HCT116 (cell line): Measurements from ENCODE around the gene C5orf46. TPM values are rescaled to one million over a fixed set of nuclear protein-coding genes. Genes with fewer than 3 reads are reported as not detected.

ENCODE experiments used
- ATAC-seq: fragments of 200-7000 bp; cut with Tn5 transposase; 2 replicates; pipeline ENCODE4 v1.9.1; 2020; ENCODE audit warnings: mild to moderate bottlenecking, moderate library complexity
- BruUV-seq: library from RNA; stranded (reverse); fragments of 400-500 nt; replicated peaks from 2 replicates; lab custom pipeline; 2021; lab: Mats Ljungman, UMichigan
- CTCF ChIA-PET: fragments of 300-600 bp; sonication (Branson Sonifier 250); formaldehyde crosslinking; loops from one replicate; lab custom pipeline; 2021; ENCODE audit warnings: antibody characterized with exemption; lab: Charles Lee
- POLR2A ChIA-PET: fragments of 300-600, 350-600 bp; sonication (Branson Sonifier 250); formaldehyde crosslinking; loops from one replicate; lab custom pipeline; 2021; ENCODE audit warnings: antibody characterized with exemption; lab: Charles Lee
- RAD21 ChIA-PET, 2 experiments: fragments of 300-600 bp; sonication (Branson Sonifier 250); formaldehyde crosslinking; loops; one replicate each; lab custom pipeline; 2023; ENCODE audit warnings: low total read pairs in 2 of 2; ENCODE audit not compliant: uncharacterized antibody in 2 of 2, unreplicated experiment in 2 of 2, low non-redundant PET in 1 of 2; lab: Charles Lee
- DNase-seq: peaks from one replicate; pipeline ENCODE4 v3.0.0-alpha.2; 2010; ENCODE audit warnings: low read depth, low spot score
- H2AFZ ChIP-seq: fragments of 200-600 bp; shearing (Covaris generic), sonication (generic); 2 replicates; pipeline ENCODE4 v1.6.1; 2017; ENCODE audit warnings: low read depth, mixed run types, mixed read lengths, antibody characterized with exemption, low read length; ENCODE audit not compliant: poor library complexity, severe bottlenecking
- H3K27ac ChIP-seq: 2 replicates; pipeline ENCODE4 v1.5.1; 2012; ENCODE audit warnings: low read depth, low read length
- H3K27me3 ChIP-seq: fragments of 200-600 bp; sonication (generic); 2 replicates; pipeline ENCODE4 v1.6.1; 2016; ENCODE audit warnings: mixed run types, low read length, mixed read lengths; ENCODE audit not compliant: insufficient read depth
- H3K36me3 ChIP-seq, 2 experiments: fragments of 200-500 bp in 1 of 2; fragments of 200-600 bp in 1 of 2; sonication (Bioruptor generic) in 1 of 2; sonication (generic) in 1 of 2; 2 replicates each; pipeline versions ENCODE4 v1.5.1 to v1.6.1; 2014 to 2016; ENCODE audit warnings: low read length in 2 of 2, inconsistent platforms in 1 of 2, mixed read lengths in 1 of 2, mixed run types in 1 of 2; ENCODE audit not compliant: insufficient read depth in 2 of 2, control insufficient read depth in 1 of 2
- H3K4me1 ChIP-seq, 2 experiments: fragments of 200-600 bp in 1 of 2; sonication (generic) in 1 of 2; 2 replicates each; pipeline versions ENCODE4 v1.5.1 to v1.6.1; 2012 to 2017; ENCODE audit warnings: low read length in 2 of 2, inconsistent platforms in 1 of 2, mild to moderate bottlenecking in 1 of 2, mixed read lengths in 1 of 2, mixed run types in 1 of 2, moderate library complexity in 1 of 2; ENCODE audit not compliant: insufficient read depth in 2 of 2, control insufficient read depth in 1 of 2
- H3K4me2 ChIP-seq: fragments of 200-600 bp; sonication (generic); 2 replicates; pipeline ENCODE4 v1.6.1; 2017; ENCODE audit warnings: mixed run types, low read length, mixed read lengths
- H3K4me3 ChIP-seq, 2 experiments: fragments of 200-600 bp in 1 of 2; sonication (generic) in 1 of 2; replicated peaks in 1 of 2; 2 replicates each; pipeline ENCODE4 v1.5.1; 2011 to 2016; ENCODE audit warnings: low read length in 2 of 2, control low read depth in 1 of 2, low read depth in 1 of 2, mild to moderate bottlenecking in 1 of 2, mixed read lengths in 1 of 2, mixed run types in 1 of 2
- H3K79me2 ChIP-seq: fragments of 200-600 bp; sonication (generic); 2 replicates; pipeline ENCODE4 v1.6.1; 2017; ENCODE audit warnings: mild to moderate bottlenecking, mixed run types, low read length, moderate library complexity, mixed read lengths; ENCODE audit not compliant: insufficient read depth
- H3K9ac ChIP-seq: fragments of 200-600 bp; sonication (generic); 2 replicates; pipeline ENCODE4 v1.6.1; 2016; ENCODE audit warnings: low read length, mixed read lengths
- H3K9me2 ChIP-seq: fragments of 200-600 bp; sonication (generic), shearing (Covaris generic); 2 replicates; pipeline ENCODE4 v1.6.1; 2017; ENCODE audit warnings: mixed run types, mild to moderate bottlenecking, moderate library complexity; ENCODE audit not compliant: insufficient read depth
- H3K9me3 ChIP-seq, 2 experiments: fragments of 200-500 bp in 1 of 2; fragments of 200-600 bp in 1 of 2; sonication (Bioruptor generic) in 1 of 2; sonication (generic) in 1 of 2; 2 replicates each; pipeline ENCODE4 v1.6.1; 2014 to 2017; ENCODE audit warnings: low read length in 2 of 2, mixed read lengths in 2 of 2, inconsistent platforms in 1 of 2, low read depth in 1 of 2, mild to moderate bottlenecking in 1 of 2, mixed run types in 1 of 2, moderate library complexity in 1 of 2; ENCODE audit not compliant: control insufficient read depth in 1 of 2, insufficient read depth in 1 of 2
- H4K20me1 ChIP-seq: fragments of 200-600 bp; sonication (generic), shearing (Covaris generic); 2 replicates; pipeline ENCODE4 v1.6.1; 2017; ENCODE audit warnings: mixed run types, mild to moderate bottlenecking, moderate library complexity; ENCODE audit not compliant: insufficient read depth
- ELF1 ChIP-seq: IDR thresholded peaks from 2 replicates; pipeline ENCODE4 v1.6.1; 2012; ENCODE audit warnings: low read depth, borderline replicate concordance
- EZH2phosphoT487 ChIP-seq: fragments of 200-600 bp; IDR thresholded peaks from 2 replicates; pipeline ENCODE4 v1.6.1; 2018; ENCODE audit warnings: antibody characterized with exemption, borderline replicate concordance
- FOSL1 ChIP-seq: IDR thresholded peaks from 2 replicates; pipeline ENCODE4 v1.6.1; 2012; ENCODE audit warnings: low read depth
- POLR2A ChIP-seq: IDR thresholded peaks from 2 replicates; pipeline ENCODE4 v1.7.0; 2011; ENCODE audit warnings: borderline replicate concordance; ENCODE audit not compliant: insufficient read depth, insufficient read length; ENCODE audit errors: extremely low read depth
- POLR2AphosphoS5 ChIP-seq: IDR thresholded peaks from 2 replicates; pipeline ENCODE4 v1.6.1; 2011; ENCODE audit warnings: mild to moderate bottlenecking, low read depth, low read length, moderate library complexity
- RAD21 ChIP-seq: IDR thresholded peaks from 2 replicates; pipeline ENCODE4 v1.6.1; 2012; ENCODE audit warnings: low read depth, mild to moderate bottlenecking
- SP1 ChIP-seq: IDR thresholded peaks from 2 replicates; pipeline ENCODE4 v1.6.1; 2012; ENCODE audit warnings: low read depth
- TCF7L2 ChIP-seq: IDR thresholded peaks from 2 replicates; pipeline ENCODE4 v1.7.0; 2011; ENCODE audit warnings: borderline replicate concordance, inconsistent platforms; ENCODE audit not compliant: insufficient read depth, insufficient read length; ENCODE audit errors: extremely low read depth
- YY1 ChIP-seq: IDR thresholded peaks from 2 replicates; pipeline ENCODE4 v1.6.1; 2011; ENCODE audit warnings: low read length, low read depth, moderate library complexity, mild to moderate bottlenecking; ENCODE audit not compliant: insufficient replicate concordance; ENCODE audit errors: extremely low read depth
- ZNF274 ChIP-seq: fragments of 200-500 bp; sonication (Bioruptor generic); IDR thresholded peaks from 2 replicates; pipeline ENCODE4 v1.6.1; 2014; ENCODE audit warnings: mild to moderate bottlenecking, low read depth, low read length, inconsistent platforms
- intact Hi-C: fragments of 100-400 bp; cut with micrococcal nuclease; formaldehyde crosslinking; loops from 2 replicates; pipeline ENCODE4 v1.10.0; 2022
- total RNA-seq: library from RNA; stranded (reverse); gene quantifications from one replicate; pipeline ENCODE4 v1.2.1, GENCODE V29; 2021; ENCODE audit not compliant: unreplicated experiment
- TF ChIP-seq, protein P1 (sequence below), 3 experiments: fragments of 200-600 bp in 1 of 3; sonication (generic) in 1 of 3; IDR thresholded peaks in 2 of 3; conservative IDR thresholded peaks in 1 of 3; 2 replicates each; pipeline ENCODE4 v1.5.1; 2012 to 2017; ENCODE audit warnings: low read depth in 2 of 3, low read length in 2 of 3, antibody characterized with exemption in 1 of 3, borderline replicate concordance in 1 of 3, control low read depth in 1 of 3, mild to moderate bottlenecking in 1 of 3, mixed read lengths in 1 of 3, mixed run types in 1 of 3, moderate library complexity in 1 of 3; ENCODE audit not compliant: insufficient read depth in 1 of 3
- TF ChIP-seq, protein P2 (sequence below): IDR thresholded peaks from 2 replicates; pipeline ENCODE4 v1.6.1; 2012; ENCODE audit warnings: low read depth
- TF ChIP-seq, protein P3 (sequence below): IDR thresholded peaks from 2 replicates; pipeline ENCODE4 v1.6.1; 2012
- TF ChIP-seq, protein P4 (sequence below): IDR thresholded peaks from 2 replicates; pipeline ENCODE4 v1.6.1; 2012
- TF ChIP-seq, protein P5 (sequence below): IDR thresholded peaks from 2 replicates; pipeline ENCODE4 v1.6.1; 2011; ENCODE audit warnings: mild to moderate bottlenecking, low read length, moderate library complexity; ENCODE audit not compliant: insufficient replicate concordance; ENCODE audit errors: extremely low read depth

Gene C5orf46
- total RNA-seq, 1 experiment from 2014 or later, result not detected

DNA sequence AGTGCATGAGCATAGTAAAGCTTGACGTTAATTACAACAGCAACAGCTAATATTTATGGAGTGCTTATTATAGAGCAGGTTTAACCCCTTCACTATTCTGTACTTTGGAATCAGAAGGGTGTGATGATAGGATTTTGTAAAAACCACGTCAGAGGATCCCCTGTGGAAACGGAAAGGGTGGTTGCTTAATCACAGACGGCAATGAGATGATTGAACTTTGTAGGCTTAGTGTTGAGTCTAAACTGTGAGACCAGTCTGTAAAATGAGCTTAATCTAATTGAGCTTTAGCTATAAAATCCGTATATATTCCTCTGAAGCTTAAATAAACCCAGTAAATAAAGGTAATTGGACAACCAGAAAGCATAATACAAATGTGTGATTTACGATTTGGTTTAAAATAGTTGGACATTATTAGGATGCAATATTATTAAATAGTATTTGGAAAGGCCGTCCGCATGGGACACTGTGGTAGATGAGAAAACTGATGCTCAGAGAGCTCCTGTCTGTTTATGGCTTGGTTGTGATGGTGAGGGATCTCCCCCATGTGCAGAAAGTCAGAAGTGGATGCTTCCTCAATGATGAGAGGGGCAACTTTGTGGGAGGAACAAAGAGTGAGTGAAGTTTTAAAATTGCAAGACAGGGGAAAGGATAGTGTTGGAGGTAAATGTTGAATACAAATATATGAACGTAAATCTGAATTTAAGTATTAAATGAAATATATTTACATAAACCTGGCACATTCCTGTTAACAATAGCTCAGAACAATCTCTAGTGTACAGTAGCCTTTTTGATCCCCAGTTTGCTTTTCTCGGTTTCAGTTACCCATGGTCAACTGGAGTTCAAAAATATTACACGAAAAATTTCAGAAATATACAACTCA, 51.2 kb downstream of the C5orf46 start:
- Histone ChIP-seq H3K36me3 (no peaks in the 10 kb centered on the region), H3K4me1 (no peaks in the 10 kb centered on the region), H3K27me3 (peaks cover 5% of the 10 kb centered on the region; the same call in 1 of the 2 replicates), H3K9me3 (no peaks in the 10 kb centered on the region), H3K79me2 (no peaks in the 10 kb centered on the region), H3K9ac (no peak overlapping the region), H3K4me3 (no peak overlapping the region), H3K27ac (no peak overlapping the region), H4K20me1 (no peaks in the 10 kb centered on the region), H3K9me2 (no peaks in the 10 kb centered on the region), H3K4me2 (no peak overlapping the region), H2AFZ (no peak overlapping the region)
- POLR2A ChIA-PET, result no interaction called here
- DNase-seq (no peak), ATAC-seq (no peak)
- intact Hi-C loops, result loop anchor here (5.0 kb wide), 1 partner anchor 252 kb away; no protein-coding TSS in a partner anchor
- CTCF ChIA-PET, result interaction anchor here (1.1 kb wide), 1 partner anchor 85 kb away, joined by 3 read pairs; no protein-coding TSS in a partner anchor
- RAD21 ChIA-PET, result no interaction called here
- no peak for TF ChIP-seq ELF1
- TF ChIP-seq RAD21, result no peak
- TF ChIP-seq, protein P1, sequence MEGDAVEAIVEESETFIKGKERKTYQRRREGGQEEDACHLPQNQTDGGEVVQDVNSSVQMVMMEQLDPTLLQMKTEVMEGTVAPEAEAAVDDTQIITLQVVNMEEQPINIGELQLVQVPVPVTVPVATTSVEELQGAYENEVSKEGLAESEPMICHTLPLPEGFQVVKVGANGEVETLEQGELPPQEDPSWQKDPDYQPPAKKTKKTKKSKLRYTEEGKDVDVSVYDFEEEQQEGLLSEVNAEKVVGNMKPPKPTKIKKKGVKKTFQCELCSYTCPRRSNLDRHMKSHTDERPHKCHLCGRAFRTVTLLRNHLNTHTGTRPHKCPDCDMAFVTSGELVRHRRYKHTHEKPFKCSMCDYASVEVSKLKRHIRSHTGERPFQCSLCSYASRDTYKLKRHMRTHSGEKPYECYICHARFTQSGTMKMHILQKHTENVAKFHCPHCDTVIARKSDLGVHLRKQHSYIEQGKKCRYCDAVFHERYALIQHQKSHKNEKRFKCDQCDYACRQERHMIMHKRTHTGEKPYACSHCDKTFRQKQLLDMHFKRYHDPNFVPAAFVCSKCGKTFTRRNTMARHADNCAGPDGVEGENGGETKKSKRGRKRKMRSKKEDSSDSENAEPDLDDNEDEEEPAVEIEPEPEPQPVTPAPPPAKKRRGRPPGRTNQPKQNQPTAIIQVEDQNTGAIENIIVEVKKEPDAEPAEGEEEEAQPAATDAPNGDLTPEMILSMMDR (IDR thresholded peaks at IDR 0.05 in 2 of 3, conservative IDR thresholded peaks at IDR 0.05 in 1 of 3; ENCODE audit: borderline replicate concordance in 1 of 3, insufficient read depth in 1 of 3, low read depth in 2 of 3, low read length in 2 of 3), result no peak
- TF ChIP-seq, protein P2, sequence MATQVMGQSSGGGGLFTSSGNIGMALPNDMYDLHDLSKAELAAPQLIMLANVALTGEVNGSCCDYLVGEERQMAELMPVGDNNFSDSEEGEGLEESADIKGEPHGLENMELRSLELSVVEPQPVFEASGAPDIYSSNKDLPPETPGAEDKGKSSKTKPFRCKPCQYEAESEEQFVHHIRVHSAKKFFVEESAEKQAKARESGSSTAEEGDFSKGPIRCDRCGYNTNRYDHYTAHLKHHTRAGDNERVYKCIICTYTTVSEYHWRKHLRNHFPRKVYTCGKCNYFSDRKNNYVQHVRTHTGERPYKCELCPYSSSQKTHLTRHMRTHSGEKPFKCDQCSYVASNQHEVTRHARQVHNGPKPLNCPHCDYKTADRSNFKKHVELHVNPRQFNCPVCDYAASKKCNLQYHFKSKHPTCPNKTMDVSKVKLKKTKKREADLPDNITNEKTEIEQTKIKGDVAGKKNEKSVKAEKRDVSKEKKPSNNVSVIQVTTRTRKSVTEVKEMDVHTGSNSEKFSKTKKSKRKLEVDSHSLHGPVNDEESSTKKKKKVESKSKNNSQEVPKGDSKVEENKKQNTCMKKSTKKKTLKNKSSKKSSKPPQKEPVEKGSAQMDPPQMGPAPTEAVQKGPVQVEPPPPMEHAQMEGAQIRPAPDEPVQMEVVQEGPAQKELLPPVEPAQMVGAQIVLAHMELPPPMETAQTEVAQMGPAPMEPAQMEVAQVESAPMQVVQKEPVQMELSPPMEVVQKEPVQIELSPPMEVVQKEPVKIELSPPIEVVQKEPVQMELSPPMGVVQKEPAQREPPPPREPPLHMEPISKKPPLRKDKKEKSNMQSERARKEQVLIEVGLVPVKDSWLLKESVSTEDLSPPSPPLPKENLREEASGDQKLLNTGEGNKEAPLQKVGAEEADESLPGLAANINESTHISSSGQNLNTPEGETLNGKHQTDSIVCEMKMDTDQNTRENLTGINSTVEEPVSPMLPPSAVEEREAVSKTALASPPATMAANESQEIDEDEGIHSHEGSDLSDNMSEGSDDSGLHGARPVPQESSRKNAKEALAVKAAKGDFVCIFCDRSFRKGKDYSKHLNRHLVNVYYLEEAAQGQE, result no peak
- TF ChIP-seq POLR2A, result no peak
- TF ChIP-seq ZNF274, result no peak
- TF ChIP-seq, protein P3, sequence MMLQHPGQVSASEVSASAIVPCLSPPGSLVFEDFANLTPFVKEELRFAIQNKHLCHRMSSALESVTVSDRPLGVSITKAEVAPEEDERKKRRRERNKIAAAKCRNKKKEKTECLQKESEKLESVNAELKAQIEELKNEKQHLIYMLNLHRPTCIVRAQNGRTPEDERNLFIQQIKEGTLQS, result no peak
- TF ChIP-seq, protein P4, sequence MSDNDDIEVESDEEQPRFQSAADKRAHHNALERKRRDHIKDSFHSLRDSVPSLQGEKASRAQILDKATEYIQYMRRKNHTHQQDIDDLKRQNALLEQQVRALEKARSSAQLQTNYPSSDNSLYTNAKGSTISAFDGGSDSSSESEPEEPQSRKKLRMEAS, result no peak
- TF ChIP-seq FOSL1, result no peak
- TF ChIP-seq EZH2phosphoT487, result no peak
- TF ChIP-seq SP1, result no peak
- TF ChIP-seq, protein P5, sequence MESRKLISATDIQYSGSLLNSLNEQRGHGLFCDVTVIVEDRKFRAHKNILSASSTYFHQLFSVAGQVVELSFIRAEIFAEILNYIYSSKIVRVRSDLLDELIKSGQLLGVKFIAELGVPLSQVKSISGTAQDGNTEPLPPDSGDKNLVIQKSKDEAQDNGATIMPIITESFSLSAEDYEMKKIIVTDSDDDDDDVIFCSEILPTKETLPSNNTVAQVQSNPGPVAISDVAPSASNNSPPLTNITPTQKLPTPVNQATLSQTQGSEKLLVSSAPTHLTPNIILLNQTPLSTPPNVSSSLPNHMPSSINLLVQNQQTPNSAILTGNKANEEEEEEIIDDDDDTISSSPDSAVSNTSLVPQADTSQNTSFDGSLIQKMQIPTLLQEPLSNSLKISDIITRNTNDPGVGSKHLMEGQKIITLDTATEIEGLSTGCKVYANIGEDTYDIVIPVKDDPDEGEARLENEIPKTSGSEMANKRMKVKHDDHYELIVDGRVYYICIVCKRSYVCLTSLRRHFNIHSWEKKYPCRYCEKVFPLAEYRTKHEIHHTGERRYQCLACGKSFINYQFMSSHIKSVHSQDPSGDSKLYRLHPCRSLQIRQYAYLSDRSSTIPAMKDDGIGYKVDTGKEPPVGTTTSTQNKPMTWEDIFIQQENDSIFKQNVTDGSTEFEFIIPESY, result no peak
- no peak for TF ChIP-seq TCF7L2
- no peak for TF ChIP-seq YY1
- TF ChIP-seq POLR2AphosphoS5, result no peak
- no TSS peak for BruUV-seq
